HG03280 (cell line): Measurements from ENCODE around the gene MIOS.
"Not testable (repeated sequence)": the region's sequence is repeated elsewhere in the genome, so short reads cannot be mapped to it uniquely, and the experiment has no call there.

Experiments
- ATAC-seq: cut with Tn5 transposase; IDR thresholded peaks from one replicate; pipeline ENCODE4 v1.9.1; 2021; ENCODE audit warnings: mild to moderate bottlenecking, moderate library complexity; ENCODE audit not compliant: unreplicated experiment

MIOS gene

DNA sequence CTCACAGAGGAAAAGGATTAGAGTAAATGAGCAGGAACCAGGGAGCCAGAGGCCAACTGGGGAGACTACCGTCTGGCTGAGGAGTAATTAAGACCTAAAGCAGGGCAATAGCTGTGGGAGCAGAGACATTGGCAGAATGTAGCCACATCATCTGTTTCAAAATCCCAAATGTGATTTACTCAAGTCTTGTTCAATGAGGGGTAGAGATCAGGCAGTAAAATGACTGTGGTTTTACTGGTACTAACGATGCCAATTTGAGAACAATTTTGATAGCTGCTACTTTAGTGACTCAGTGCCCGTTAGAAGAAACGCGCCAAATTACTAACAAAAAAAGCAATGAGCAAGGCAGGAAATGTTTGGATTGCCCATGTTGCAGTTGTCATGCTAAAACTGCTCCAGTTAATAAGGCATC, 12.7 kb upstream of the MIOS start:
- ATAC-seq = no peak

DNA sequence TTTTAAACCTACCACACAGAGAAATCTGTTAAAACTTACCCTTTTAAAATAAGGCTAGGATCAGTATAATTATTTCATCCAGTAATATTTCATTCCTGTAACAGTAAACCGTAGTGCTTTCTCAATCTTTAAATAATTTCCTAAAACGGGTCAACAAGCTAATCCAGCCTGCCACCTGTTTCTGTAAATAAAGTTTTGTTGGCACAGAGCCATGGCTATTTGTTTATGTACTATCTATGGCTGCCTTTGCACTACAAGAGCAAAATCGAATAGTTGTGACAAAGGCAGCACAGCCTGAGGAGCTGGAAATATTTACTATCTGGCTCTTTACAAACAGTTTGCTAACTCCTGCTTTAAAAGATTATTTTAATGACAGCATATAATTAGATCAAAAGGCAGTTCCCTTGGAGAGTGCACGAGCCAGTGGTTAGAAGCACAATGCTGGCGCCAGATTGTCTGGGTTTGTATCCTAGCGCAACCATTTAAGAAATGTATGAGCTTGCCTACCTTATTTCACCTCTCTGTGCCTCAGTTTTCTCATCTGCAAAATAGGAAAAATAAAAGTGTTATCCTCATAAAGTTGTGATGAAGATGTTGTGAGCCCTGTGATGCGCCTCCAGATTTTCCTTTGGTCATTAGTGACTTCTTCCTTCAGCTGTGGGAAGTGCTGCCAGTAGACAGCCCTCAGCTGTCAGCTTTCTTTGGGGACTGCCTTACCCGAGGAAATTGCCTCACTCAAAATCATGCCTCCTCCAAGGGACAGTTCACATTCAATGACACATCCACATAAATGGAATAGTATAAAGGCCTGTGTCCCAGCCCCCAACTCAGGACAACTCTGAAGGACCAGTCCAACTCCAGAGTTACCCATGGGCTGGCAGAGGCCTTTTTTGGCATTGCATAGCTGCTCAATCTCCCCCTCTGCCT, 11.8 kb upstream of the MIOS start:
- no peak for ATAC-seq

DNA sequence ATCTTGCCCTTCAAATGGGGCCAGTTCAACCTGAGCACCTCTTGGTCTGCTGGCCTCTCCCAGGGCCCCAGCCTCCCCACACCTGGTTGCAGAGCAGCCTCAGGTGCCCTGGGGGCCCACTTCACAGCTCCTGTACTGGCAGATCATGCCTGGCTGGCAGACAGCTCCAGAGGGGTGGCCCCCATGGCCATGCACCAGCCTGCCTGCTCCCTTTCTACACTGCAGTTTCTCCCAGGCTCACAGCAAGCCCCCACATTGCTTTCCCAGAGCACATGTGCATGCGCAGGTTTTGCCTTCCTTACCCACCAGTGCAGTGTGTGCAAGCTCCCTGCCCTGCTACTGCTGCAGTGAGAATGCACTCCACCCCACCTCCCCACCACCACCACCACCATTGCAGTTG, 9.8 kb upstream of the MIOS start:
- ATAC-seq = no peak

GRCh38 chr7:7557252-7557651, 9.4 kb upstream of the MIOS start:
- ATAC-seq = no peak

DNA sequence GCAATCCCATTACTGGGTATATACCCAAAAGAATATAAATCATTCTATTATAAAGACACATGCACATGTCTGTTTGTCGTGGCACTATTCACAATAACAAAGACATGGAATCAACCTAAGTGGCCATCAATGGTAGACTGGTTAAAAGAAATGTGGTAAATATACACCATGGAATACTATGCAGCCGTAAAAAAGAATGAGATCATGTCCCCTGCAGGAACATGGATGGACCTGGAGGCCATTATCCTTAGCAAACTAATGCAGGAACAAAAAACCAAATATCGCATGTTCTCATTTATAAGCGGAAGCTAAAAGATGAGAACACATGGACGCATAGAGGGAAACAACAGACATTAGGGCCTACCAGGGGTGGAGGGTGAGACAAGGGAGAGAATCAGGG, 5.1 kb upstream of the MIOS start:
- not testable (repeated sequence) for ATAC-seq

- ATAC-seq = no peak
Observed at GRCh38 chr7:7562736-7563135, 3.9 kb upstream of the MIOS start.

- ATAC-seq = no peak
Observed at GRCh38 chr7:7563269-7563668, 3.4 kb upstream of the MIOS start.

DNA sequence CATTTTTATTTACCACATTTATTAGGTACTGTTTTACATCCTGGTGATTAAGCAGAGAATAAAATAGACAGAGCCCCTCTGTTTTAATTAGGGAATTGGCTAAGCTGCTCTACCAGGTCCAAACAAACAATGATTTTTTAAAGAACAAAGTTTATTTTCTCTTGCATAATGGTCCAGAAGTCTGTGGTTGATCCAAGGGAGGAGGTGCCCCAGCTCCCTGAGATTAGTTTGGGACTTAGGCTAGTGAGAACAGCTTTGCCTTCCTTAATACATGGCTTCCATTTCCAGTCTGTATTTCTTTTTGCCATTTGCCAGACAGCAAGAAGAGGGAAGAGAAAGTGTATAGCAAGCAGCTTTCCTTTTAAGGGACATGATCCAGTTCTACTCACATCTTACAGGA, 2.9 kb upstream of the MIOS start:
- no peak for ATAC-seq

GRCh38 chr7:7564323-7564780, 2.3 kb upstream of the MIOS start:
- no peak for ATAC-seq

GRCh38 chr7:7565018-7565680, 1.5 kb upstream of the MIOS start:
- ATAC-seq = no peak

DNA sequence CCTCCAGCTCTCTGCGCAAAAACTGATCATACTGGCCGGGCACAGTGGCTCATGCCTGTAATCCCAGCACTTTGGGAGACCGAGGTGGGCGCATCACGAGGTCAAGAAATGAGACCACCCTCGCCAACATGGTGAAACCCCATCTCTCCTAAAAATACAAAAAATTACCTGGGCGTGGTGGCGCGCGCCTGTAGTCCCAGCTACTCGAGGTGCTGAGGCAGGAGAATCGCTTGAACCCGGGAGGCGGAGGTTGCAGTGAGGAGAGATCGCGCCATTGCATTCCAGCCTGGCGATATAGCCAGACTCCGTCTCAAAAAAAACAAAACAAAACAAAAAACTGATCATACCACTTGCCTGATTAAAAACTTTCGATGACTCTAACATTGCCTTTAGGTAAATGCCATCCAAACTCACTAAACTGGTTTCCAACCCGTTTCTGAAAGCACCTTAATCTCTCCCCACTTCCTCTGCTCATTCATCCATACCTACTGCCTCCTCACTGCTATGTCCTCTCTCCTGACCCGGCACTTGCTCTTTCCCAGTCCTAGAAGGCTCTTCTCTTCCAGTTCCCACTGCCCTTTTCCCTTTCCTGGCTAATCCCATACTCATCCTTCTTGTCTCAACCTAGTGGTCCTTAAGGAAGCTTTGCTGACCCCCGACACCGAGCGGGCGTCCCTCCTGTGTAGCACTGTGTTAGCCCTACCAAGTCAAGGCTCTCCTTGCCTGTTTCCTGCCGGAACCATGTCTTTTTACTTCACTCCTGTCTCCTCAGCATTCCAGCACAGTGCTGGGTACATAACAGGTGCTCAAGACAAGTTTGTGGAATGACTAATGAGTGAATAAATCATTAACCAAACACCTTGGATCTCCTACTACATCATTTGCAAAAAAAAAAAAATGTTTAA, 686 bp upstream of the MIOS start:
- ATAC-seq = peak; percentile 0

- ATAC-seq = no peak
Observed at GRCh38 chr7:7567898-7568531, 1.3 kb downstream of the MIOS start.

DNA sequence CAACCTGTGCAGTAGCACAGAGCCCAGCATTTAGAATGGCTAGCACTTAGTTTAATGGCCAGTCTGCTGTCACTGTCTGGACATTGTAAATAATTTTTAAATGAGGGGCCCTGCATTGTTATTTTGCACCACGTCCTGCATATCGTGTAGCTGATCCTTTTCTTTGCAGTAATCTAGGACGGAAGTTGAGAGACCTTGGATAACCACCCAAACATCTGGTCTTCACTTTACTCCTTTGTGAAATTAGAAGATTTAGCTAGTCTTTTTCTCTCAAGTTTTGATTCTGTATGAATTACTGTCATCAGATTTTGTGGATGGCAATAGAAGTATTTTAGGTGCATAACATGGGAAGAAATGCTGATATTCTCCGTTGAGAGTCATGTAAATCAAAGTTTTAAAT, 1.9 kb downstream of the MIOS start:
- no peak for ATAC-seq

- ATAC-seq = peak; percentile 38
Observed at GRCh38 chr7:7569081-7569527, 2.4 kb downstream of the MIOS start.

- no peak for ATAC-seq
Observed at GRCh38 chr7:7569615-7570014, 2.9 kb downstream of the MIOS start.

- ATAC-seq = no peak
Observed at GRCh38 chr7:7570584-7570983, 3.9 kb downstream of the MIOS start.

DNA sequence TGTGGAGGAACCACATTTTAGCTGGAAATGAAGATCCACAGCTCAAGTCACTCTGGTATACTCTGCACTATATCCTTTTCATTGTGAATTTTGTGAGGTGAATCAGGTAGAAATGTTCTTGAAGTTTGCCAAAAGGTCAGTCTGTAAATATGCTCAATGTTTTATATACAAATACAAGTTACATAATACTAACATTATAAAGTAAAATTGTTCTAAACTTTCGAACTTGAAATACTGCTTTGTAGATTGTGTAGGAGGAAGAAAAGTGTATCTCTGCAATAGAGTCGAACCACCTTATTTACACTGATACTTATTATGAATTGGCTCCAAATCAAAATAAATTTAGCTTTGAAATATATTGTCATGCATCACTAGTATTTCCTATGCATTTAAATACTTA, 7.0 kb downstream of the MIOS start:
- ATAC-seq = no peak

- no peak for ATAC-seq
Observed at GRCh38 chr7:7576344-7576743, 9.7 kb downstream of the MIOS start.

DNA sequence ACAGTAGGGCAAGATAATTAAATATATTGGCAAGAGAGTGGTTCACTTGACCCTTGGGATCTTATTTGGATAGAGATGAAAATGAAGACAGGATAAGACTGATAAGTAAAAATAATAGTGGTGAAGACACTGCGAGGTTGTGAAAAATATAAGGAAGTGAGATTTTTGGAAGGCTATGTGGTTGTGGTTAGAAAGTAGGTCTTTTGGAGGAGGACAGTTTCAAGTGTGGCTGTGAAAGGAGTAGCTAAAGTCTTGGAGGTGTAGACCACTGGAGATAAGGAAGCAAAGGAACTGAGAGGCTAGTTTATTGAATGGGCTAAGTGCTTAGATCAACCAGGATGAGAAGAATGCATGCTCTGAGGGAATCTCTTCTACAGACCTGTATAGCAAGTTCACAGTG, 11.2 kb downstream of the MIOS start:
- ATAC-seq = no peak

DNA sequence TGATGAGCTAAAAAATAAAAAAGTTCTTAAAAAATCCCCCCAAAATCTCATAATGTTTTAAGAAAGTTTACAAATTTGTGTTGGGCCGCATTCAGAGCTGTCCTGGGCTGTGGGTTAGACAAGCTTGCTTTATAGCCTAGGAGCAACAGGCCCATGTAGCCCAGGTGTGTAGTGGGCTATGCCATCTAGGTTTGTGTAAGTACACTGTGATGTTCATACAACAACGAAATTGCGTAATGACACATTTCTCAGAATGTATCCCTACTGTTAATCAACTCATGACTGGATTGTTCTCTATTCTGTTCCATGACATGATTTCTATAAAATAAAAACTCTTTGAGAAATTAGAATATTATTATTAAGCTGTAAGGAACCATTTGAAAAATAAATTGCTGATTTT, 13.0 kb downstream of the MIOS start:
- ATAC-seq = no peak
